Osteocyte (in vitro differentiated cells): ENCODE results near the gene ING5. TPM values are rescaled to one million over a fixed set of nuclear protein-coding genes. Genes with fewer than 3 reads are reported as not detected.

Experiments
- DNase-seq: peaks from one replicate; pipeline ENCODE4 v3.0.0; 2021; ENCODE audit warnings: mixed read lengths; ENCODE audit not compliant: unreplicated experiment; ENCODE audit errors: extremely low spot score
- H3K27ac Mint-ChIP-seq: one replicate; pipeline ENCODE4 v1.8.0; 2021; ENCODE audit warnings: mild to moderate bottlenecking, mixed read lengths; ENCODE audit not compliant: unreplicated experiment
- H3K27me3 Mint-ChIP-seq: one replicate; pipeline ENCODE4 v1.8.0; 2021; ENCODE audit warnings: mixed read lengths; ENCODE audit not compliant: unreplicated experiment
- H3K36me3 Mint-ChIP-seq: one replicate; pipeline ENCODE4 v1.8.0; 2021; ENCODE audit warnings: mixed read lengths; ENCODE audit not compliant: unreplicated experiment
- H3K4me1 Mint-ChIP-seq: one replicate; pipeline ENCODE4 v1.8.0; 2021; ENCODE audit warnings: mixed read lengths; ENCODE audit not compliant: unreplicated experiment
- H3K4me3 Mint-ChIP-seq: one replicate; pipeline ENCODE4 v1.8.0; 2021; ENCODE audit warnings: mild to moderate bottlenecking, moderate library complexity, mixed read lengths; ENCODE audit not compliant: unreplicated experiment
- H3K9me3 Mint-ChIP-seq: one replicate; pipeline ENCODE4 v1.8.0; 2021; ENCODE audit warnings: mixed read lengths; ENCODE audit not compliant: unreplicated experiment
- total RNA-seq: library from RNA; stranded (reverse); gene quantifications from 2 replicates; pipeline ENCODE4 v1.2.1, GENCODE V29; 2021
- TF ChIP-seq, protein P1 (sequence below): fragments of 200-600 bp; sonication (generic); IDR thresholded peaks from 2 replicates; pipeline ENCODE4 v1.5.0; 2021; ENCODE audit warnings: antibody characterized with exemption, mild to moderate bottlenecking, moderate library complexity

Gene ING5
- total RNA-seq, 1 donor from 2014 or later: 32.0 TPM

DNA sequence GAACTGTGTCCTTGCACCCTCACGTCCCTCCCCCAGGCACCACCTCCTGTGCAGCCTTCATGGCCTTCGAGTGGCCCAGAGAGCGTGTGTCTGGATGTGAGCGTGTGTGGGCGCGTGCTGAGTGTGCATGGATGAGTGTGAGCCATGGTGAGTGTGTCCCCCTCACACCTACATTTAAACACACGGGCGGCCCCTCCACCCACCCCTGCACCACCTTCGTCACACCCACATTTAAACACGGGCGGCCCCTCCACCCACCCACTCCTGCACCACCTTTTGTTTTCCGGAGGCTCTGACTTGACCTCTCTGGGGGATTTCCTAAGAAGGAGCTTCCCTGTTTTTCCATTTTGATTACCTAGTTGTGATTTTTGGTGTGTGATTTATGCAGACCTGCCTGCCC lies 33.0 kb upstream of the ING5 start:
- Mint-ChIP-seq H3K4me3 (no peak overlapping the region), H3K27ac (no peak overlapping the region), H3K27me3 (no peaks in the 10 kb centered on the region), H3K36me3 (peaks cover 8% of the 10 kb centered on the region), H3K9me3 (no peaks in the 10 kb centered on the region), H3K4me1 (peaks cover 11% of the 10 kb centered on the region)
- no peak for DNase-seq
- TF ChIP-seq, protein P1, sequence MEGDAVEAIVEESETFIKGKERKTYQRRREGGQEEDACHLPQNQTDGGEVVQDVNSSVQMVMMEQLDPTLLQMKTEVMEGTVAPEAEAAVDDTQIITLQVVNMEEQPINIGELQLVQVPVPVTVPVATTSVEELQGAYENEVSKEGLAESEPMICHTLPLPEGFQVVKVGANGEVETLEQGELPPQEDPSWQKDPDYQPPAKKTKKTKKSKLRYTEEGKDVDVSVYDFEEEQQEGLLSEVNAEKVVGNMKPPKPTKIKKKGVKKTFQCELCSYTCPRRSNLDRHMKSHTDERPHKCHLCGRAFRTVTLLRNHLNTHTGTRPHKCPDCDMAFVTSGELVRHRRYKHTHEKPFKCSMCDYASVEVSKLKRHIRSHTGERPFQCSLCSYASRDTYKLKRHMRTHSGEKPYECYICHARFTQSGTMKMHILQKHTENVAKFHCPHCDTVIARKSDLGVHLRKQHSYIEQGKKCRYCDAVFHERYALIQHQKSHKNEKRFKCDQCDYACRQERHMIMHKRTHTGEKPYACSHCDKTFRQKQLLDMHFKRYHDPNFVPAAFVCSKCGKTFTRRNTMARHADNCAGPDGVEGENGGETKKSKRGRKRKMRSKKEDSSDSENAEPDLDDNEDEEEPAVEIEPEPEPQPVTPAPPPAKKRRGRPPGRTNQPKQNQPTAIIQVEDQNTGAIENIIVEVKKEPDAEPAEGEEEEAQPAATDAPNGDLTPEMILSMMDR: no peak

DNA sequence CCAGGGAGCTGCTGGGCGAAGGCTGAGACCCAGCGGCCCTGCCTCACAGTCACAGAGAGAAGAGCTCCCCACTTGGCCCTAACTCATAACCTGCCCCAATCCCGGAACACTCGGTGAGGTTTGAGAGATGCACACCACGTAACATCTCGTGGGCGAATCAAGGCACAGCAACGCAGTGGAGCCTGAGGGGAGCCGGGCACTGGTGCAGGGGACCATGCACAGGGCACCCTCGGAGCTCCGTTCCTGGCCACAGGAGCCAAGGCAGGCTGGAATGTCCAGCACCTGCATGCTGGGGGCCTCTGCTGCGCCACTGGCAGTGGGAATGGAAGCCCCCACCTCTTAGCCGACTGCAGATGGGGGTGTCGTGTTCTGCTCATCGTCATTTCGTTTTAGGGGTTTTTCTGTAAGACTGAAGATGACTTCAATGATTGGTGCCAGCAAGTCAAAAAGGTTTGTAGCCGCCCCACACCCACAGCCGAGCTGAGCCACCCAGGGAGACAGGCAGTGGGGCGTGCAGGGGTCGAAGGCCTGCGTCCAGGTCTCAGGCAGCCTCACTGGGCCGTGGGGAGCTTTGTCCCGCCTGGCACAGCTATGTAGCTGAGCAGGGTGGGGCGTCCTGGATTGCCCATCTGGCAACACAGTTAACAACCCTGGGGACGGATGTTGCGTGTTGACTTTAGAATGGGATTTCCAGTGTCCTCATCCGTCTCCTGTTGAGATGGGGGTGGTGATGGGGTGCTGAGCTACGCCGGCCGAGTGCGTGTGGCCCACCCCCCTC lies 31.3 kb upstream of the ING5 start:
- peaks cover 12% of the 10 kb centered on the region for H3K36me3 Mint-ChIP-seq
- H3K9me3 Mint-ChIP-seq: no peaks in the 10 kb centered on the region
- H3K4me3 Mint-ChIP-seq: no peak overlapping the region
- DNase-seq: no peak
- TF ChIP-seq, protein P1: no peak
- H3K27me3 Mint-ChIP-seq: no peaks in the 10 kb centered on the region
- peaks cover 5% of the 10 kb centered on the region for H3K4me1 Mint-ChIP-seq
- no peak overlapping the region for H3K27ac Mint-ChIP-seq

DNA sequence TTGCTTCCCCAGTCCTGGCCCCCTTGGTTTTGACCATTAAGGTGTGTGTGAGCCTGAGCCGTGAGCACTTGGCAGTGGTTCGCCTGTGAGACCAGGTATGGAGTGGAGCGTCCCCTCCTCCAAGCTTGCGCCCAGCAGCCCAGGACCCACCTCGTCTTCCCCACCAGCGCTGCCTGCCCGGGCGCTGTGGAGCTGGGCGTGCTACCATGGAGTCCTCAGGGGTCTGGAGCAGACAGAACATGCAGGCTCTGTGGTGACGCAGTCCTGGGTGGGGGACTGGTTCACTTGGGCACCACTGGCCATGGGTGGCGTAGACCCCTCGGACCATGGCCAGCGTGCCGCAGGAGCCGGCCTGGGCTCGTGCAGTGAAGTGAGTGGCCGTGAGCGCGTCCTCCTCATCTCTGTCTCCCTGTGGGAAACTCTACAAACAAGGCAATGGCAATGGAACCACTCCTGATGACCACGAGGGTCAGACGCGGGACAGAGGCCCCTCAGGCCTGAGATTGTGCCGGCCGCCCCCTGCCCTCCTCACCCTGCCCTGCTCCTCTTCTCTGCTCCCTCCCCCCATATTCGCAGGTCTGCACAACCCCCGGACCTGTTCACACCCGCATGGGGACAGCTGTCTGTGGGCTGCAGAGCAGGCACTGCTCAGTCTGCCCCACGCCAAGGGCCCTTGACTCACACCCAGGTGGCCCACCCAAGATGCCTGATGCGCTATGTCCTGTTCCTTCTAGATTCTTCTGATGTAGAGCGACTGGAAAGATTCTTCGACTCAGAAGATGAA lies 30.2 kb upstream of the ING5 start:
- Mint-ChIP-seq H3K4me3 (no peak overlapping the region), H3K4me1 (no peaks in the 10 kb centered on the region), H3K9me3 (no peaks in the 10 kb centered on the region), H3K36me3 (peaks cover 16% of the 10 kb centered on the region), H3K27me3 (no peaks in the 10 kb centered on the region), H3K27ac (no peak overlapping the region)
- DNase-seq: no peak
- TF ChIP-seq, protein P1: no peak

DNA sequence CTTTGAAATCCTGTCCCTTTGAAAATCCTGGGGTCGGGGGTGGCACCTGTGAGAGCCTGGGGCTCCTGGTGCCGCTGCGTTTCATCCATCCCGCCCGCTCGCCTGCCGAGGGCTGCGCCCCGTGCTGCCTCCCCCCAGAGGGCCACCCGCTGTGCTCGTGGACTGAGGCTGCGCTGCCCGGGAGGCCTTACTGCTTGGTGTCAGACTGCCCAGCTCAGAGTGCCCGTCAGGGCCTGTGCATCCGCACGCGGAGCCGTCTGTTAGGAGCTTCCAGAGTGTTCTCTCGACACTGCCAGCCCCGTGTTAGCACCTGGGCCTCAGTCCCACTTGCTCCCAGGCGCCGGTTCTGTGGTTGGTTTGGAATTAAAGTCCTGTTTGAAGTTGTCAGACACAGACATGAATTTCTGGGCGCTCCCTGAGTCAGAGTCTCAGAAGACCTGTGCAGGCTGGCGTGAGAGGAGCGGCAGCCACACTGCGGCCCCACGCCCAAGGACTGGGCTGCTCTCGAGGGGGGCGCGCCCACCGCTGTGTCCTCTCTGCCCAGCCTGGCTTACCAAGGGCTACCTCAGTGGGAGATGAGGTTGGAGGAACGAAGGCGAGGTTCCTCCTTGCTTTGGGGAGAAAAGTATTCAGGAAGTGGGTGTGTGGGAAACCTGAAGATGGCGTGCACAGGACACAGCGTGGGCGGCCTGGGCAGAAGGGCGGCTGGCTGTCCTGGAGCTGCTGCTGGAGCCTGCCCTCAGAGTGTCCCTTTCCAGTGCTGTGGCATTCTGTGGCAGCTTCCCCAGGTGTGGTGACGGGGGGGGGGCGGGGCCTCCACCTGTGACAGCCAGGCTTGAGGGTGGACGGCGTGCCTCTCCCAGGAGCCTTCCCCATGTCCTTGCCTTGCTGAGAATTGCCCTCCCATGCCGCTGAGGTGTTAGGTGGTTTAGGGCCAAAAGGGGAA lies 29.3 kb upstream of the ING5 start:
- TF ChIP-seq, protein P1: no peak
- no peak for DNase-seq
- Mint-ChIP-seq H3K27me3 (no peaks in the 10 kb centered on the region), H3K27ac (no peak overlapping the region), H3K9me3 (no peaks in the 10 kb centered on the region), H3K4me3 (no peak overlapping the region), H3K4me1 (no peaks in the 10 kb centered on the region), H3K36me3 (peaks cover 19% of the 10 kb centered on the region)
